ENCODE results near the gene AADACL4.

The AADACL4 gene

DNA sequence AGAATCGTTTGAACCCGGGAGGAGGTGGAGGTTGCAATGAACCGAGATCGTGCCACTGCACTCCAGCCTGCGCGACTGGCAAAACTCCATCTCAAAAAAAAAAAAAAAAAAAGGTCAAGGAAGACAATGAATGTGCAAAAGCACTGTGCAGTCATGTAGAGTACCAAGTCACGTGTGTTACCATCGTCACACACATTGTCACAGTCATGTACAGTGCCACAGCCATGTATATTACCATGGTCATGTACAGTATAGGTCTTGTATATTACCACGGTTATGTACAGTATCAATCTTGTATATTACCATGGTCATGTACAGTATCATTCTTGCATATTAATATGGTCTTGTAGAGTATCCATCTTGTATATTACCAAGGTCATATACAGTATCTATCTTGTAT lies 38.9 kb upstream of the AADACL4 start:
- H3K27me3 Mint-ChIP-seq = no peaks in the 10 kb centered on the region
- peaks cover 3% of the 10 kb centered on the region for H3K9me3 Mint-ChIP-seq
- peaks cover 78% of the 10 kb centered on the region for H3K4me1 Mint-ChIP-seq (ENCODE audit: low read depth)
- H3K4me3 Mint-ChIP-seq = no peak overlapping the region
- H3K27ac Mint-ChIP-seq = no peak overlapping the region
- peaks cover 68% of the 10 kb centered on the region for H3K36me3 Mint-ChIP-seq (ENCODE audit: low read depth)

GRCh38 chr1:12607263-12607662 lies 36.6 kb upstream of the AADACL4 start:
- peaks cover 3% of the 10 kb centered on the region for H3K9me3 Mint-ChIP-seq
- H3K36me3 Mint-ChIP-seq (ENCODE audit: low read depth) = peaks cover 79% of the 10 kb centered on the region
- no peaks in the 10 kb centered on the region for H3K27me3 Mint-ChIP-seq
- peaks cover 73% of the 10 kb centered on the region for H3K4me1 Mint-ChIP-seq (ENCODE audit: low read depth)
- H3K27ac Mint-ChIP-seq = no peak overlapping the region
- H3K4me3 Mint-ChIP-seq = no peak overlapping the region

- peaks cover 3% of the 10 kb centered on the region for H3K9me3 Mint-ChIP-seq
- H3K27me3 Mint-ChIP-seq = no peaks in the 10 kb centered on the region
- no peak overlapping the region for H3K4me3 Mint-ChIP-seq
- peaks cover 73% of the 10 kb centered on the region for H3K4me1 Mint-ChIP-seq (ENCODE audit: low read depth)
- H3K27ac Mint-ChIP-seq = no peak overlapping the region
- H3K36me3 Mint-ChIP-seq (ENCODE audit: low read depth) = peaks cover 85% of the 10 kb centered on the region
These were observed 35.5 kb upstream of the AADACL4 start for GRCh38 chr1:12608311-12608957.

DNA sequence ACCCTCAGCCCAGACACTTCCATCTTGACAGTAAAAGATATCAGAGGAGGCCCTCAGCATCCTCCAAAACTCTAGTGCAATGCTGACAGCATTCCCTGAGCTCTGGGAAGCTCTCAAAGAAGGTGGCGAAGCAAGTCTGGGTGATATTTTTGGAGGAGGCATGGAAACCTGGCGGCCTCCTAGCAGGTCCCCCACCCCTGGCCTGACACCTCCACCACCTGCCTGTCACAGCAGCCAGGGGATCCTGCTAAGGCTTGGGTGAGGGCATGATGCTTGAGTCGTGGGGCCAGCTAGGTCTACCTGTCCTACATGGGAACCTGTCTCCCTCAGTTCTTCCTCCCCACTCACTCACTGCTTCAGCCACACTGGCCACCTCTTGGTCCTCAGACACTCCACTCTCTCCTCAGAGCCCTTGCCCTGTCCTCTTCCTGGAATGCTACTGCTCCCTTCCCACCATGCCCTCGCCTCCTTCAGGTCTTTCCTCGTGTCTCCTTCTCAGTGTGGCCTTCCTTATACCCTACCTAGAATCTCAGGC lies 34.3 kb upstream of the AADACL4 start:
- Mint-ChIP-seq H3K27ac (peak overlapping the region; percentile 41), H3K4me1 (ENCODE audit: low read depth) (peaks cover 71% of the 10 kb centered on the region), H3K9me3 (peaks cover 3% of the 10 kb centered on the region), H3K36me3 (ENCODE audit: low read depth) (peaks cover 87% of the 10 kb centered on the region), H3K27me3 (no peaks in the 10 kb centered on the region), H3K4me3 (no peak overlapping the region)

- Mint-ChIP-seq H3K4me3 (no peak overlapping the region), H3K27ac (no peak overlapping the region), H3K9me3 (peaks cover 3% of the 10 kb centered on the region), H3K36me3 (ENCODE audit: low read depth) (peaks cover 94% of the 10 kb centered on the region), H3K27me3 (no peaks in the 10 kb centered on the region), H3K4me1 (ENCODE audit: low read depth) (peaks cover 72% of the 10 kb centered on the region)
These were observed 33.5 kb upstream of the AADACL4 start for GRCh38 chr1:12610305-12610935.

DNA sequence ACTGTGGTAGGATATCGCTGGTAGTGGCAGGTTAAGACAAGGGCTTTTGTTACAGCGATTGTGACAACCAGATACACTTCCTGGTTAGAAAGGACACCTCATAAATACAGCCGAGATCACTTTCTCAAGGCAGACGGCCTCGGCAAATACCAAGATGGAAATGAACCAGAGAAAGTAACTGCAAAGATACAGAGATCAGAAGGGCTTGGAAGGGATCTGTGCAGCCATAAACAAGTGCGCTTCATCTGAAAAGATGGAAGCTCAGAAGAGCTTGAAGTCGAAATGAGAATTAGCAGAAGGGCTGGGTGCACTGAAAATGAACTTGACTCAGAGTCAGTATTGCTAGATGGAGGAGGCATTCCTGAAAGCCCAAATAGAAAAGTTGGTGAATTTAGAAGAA lies 32.9 kb upstream of the AADACL4 start:
- H3K36me3 Mint-ChIP-seq (ENCODE audit: low read depth) = peaks cover 94% of the 10 kb centered on the region
- peaks cover 3% of the 10 kb centered on the region for H3K9me3 Mint-ChIP-seq
- no peak overlapping the region for H3K4me3 Mint-ChIP-seq
- peaks cover 72% of the 10 kb centered on the region for H3K4me1 Mint-ChIP-seq (ENCODE audit: low read depth)
- H3K27ac Mint-ChIP-seq = no peak overlapping the region
- no peaks in the 10 kb centered on the region for H3K27me3 Mint-ChIP-seq

DNA sequence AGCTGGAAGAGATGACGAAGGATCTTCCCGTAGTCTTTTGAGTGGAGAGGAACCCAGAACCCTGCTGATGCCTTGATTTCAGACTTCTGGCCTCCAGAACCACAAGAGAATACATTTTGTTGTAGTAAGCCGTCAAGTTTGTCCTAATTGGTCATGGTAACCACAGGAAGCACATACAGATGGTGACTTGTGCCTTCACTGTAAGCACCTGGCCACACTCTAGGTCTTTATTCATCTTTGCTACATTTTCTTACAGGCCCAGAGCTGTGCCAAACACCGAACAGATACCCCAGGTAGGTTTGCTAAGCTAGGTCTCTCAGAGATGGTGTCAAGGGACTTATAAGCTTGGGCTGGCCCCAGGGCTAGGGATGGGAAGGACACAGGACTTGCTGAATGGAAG lies 30.7 kb upstream of the AADACL4 start:
- Mint-ChIP-seq H3K36me3 (ENCODE audit: low read depth) (peaks cover 83% of the 10 kb centered on the region), H3K27me3 (no peaks in the 10 kb centered on the region), H3K4me1 (ENCODE audit: low read depth) (peaks cover 71% of the 10 kb centered on the region), H3K4me3 (peak overlapping the region; percentile 20), H3K9me3 (peaks cover under 1% of the 10 kb centered on the region), H3K27ac (no peak overlapping the region)

- no peaks in the 10 kb centered on the region for H3K27me3 Mint-ChIP-seq
- peak overlapping the region; percentile 95 for H3K27ac Mint-ChIP-seq
- H3K36me3 Mint-ChIP-seq (ENCODE audit: low read depth) = peaks cover 69% of the 10 kb centered on the region
- peak overlapping the region; percentile 99 for H3K4me3 Mint-ChIP-seq
- no peaks in the 10 kb centered on the region for H3K9me3 Mint-ChIP-seq
- peaks cover 71% of the 10 kb centered on the region for H3K4me1 Mint-ChIP-seq (ENCODE audit: low read depth)
These were observed 29.3 kb upstream of the AADACL4 start for GRCh38 chr1:12614402-12615158.

DNA sequence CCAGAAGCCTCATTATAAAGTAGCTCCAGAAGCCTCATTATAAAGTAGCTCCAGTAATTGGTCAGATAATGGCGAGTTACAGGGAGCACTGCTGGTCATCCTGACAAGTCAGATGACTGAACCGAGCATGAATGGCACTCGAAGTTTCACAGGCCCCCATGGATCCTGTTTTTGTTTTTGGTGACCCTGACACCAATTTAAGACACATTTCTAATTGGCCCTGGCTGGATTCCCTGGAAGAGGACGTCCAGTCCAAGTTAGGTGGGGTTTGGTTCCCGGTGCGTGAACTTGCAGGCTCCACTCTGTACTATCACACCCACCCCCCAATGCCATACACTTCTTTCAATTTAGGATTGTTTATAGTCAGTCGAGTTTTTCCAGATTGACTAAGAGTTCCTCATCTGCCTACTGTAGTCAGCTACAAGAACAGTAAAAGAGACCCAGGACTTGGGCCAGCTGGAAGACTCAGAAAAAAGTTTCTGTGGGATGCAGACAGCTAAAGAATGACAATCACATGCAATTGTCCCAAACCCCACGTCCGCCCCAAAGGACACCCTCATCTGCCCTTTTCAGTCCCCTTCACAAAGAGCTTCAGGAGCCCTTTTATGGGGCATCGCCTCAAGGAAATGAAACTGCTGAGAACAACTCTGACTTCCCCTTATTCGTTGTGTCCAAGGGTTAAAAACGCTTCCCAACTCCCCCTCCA lies 28.6 kb upstream of the AADACL4 start:
- H3K9me3 Mint-ChIP-seq = no peaks in the 10 kb centered on the region
- H3K4me3 Mint-ChIP-seq = peak overlapping the region; percentile 99
- H3K4me1 Mint-ChIP-seq (ENCODE audit: low read depth) = peaks cover 77% of the 10 kb centered on the region

DNA sequence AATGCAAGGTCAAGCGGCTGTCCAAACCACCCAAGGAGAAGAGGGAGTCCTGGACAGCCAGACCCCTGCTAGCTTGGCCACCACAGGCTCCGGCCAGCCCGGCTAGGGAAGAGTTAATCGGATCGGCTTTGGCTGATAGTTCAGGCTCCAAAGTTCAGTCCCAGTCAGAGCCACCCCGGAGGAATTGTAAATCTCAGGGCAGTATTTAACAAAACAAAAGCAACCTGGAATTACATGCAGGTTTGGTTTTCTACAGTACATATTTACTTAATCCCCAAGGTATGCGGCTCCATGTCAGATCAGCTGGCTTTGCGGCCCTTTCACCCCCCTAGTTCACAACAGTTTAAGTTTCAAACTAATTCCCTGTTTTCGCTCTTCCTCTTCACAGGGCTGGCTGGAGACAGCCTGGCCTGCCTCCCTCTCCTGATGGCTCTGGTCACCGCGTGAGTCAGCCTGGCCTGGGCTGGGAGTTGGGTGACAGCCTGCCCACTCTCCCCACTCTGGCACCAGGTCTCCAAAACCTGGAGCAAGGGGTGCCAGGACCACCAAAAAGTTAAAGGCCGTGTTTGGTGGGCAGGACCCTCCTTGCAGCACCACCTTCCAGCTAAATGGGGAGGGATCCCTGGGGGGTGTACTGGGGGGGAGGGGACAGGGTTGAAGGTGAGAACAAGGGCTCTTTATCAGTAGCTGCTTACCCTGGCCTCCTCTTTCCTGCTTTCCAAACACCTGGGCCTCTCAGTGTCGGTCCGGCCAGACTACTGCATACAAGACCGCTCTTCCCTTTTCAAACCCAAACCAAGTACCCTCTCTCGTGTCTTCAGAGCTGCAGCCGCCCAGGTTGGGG lies 27.8 kb upstream of the AADACL4 start:
- H3K27me3 Mint-ChIP-seq = no peaks in the 10 kb centered on the region
- H3K36me3 Mint-ChIP-seq (ENCODE audit: low read depth) = peaks cover 56% of the 10 kb centered on the region
- peak overlapping the region; percentile 95 for H3K27ac Mint-ChIP-seq
- peaks cover 76% of the 10 kb centered on the region for H3K4me1 Mint-ChIP-seq (ENCODE audit: low read depth)
- H3K4me3 Mint-ChIP-seq = peak overlapping the region; percentile 99
- H3K9me3 Mint-ChIP-seq = no peaks in the 10 kb centered on the region

More for the DNA sequence above, 28.6 kb upstream of the AADACL4 start:
- Mint-ChIP-seq H3K27ac (peak overlapping the region; percentile 95), H3K36me3 (ENCODE audit: low read depth) (peaks cover 63% of the 10 kb centered on the region), H3K27me3 (no peaks in the 10 kb centered on the region)

DNA sequence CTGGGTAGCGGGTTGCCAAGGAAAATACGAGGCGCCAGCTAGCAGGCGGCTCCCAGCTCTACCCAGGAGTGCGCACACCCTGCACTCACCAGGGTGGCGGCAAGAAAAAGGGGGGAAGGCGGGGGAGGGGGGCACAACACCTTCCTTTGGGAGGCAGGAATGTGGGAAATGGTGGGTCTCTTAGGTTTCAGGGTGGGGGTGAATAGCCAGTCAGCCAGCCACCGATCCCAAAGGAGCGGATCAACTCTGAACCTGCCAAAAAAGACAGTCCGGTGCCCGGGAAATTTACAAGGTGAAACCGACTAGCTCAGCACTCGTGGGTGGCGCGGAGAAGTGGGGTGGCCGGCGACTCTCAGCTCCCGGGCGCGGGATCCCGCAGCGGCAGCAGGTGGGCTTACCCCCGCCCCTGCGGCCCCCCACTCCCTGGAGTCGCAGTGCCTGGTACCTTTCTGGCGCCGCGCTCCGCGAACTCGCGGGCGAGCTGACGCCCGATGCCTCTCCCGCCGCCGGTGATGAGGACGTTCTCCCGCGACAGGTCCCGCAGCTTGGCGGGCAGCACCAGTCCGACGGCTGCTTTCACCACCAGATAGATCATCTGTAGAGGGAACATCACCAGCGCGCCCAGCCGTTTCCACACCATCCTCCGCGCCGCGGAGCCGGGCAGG lies 27.0 kb upstream of the AADACL4 start:
- Mint-ChIP-seq H3K27ac (peak overlapping the region; percentile 98), H3K36me3 (ENCODE audit: low read depth) (peaks cover 49% of the 10 kb centered on the region), H3K4me3 (peak overlapping the region; percentile 99), H3K4me1 (ENCODE audit: low read depth) (peaks cover 72% of the 10 kb centered on the region), H3K9me3 (no peaks in the 10 kb centered on the region), H3K27me3 (no peaks in the 10 kb centered on the region)

GRCh38 chr1:12617511-12617900 lies 26.4 kb upstream of the AADACL4 start:
- Mint-ChIP-seq H3K9me3 (no peaks in the 10 kb centered on the region), H3K4me3 (peak overlapping the region; percentile 99), H3K4me1 (ENCODE audit: low read depth) (peaks cover 74% of the 10 kb centered on the region), H3K36me3 (ENCODE audit: low read depth) (peaks cover 44% of the 10 kb centered on the region), H3K27me3 (no peaks in the 10 kb centered on the region), H3K27ac (peak overlapping the region; percentile 98)

DNA sequence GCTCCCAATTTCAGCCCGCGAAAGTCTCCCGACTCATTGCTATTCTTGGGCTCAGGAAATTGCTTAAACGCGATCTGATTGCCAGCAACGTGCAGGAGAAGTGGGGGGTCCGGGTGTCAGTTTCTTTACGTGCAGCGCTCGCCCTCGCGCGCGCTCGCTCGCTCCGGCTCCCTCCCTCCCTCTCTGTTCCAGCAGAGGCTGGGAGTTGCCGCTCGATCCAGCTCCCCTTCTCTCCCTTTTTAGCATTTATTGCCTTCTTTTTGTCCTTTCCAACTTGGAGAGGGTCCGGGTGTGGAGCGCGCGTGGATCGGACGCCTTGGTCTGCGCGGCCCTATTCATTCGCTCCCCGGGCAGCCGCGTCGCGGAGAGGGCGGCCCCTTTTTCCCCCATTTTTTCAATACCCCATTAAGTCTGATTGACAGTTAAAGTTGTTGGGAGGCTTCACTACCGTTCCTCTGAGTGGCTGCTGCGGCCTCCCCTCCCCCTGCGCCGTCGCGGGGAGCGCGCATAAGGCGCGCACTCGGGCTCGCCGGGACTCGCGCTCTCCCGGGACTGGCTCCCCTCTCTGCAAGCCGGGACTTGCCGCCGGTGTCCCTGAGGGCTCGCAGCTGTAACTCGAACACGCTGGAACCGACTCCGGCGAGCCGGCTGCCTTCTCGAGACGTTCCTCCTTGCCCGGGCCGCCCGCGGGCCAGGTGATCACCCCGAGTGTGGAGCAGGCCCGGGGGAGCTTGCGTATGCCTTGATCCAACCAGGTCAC lies 25.8 kb upstream of the AADACL4 start, which contains the start of gene DHRS3:
DHRS3 (minus strand) TSS at position 310 of the 760 bp plus-strand sequence. CDS start 862 bp downstream, outside the sequence.
- peak within 1 kb of the TSS; percentile 98 for H3K27ac Mint-ChIP-seq
- peaks cover 74% of the 10 kb centered on the region for H3K4me1 Mint-ChIP-seq (ENCODE audit: low read depth)
- H3K27me3 Mint-ChIP-seq = no peaks in the 10 kb centered on the region
- peak within 1 kb of the TSS; percentile 99 for H3K4me3 Mint-ChIP-seq
- peaks cover 38% of the 10 kb centered on the region for H3K36me3 Mint-ChIP-seq (ENCODE audit: low read depth)
- no peaks in the 10 kb centered on the region for H3K9me3 Mint-ChIP-seq

Measured in stimulated activated naive CD8-positive, alpha-beta T cell treated with anti-CD3 and anti-CD28 coated beads, Interleukin-15, Interleukin-2, amounts not matched to agents 100 ng/mL and 50 ng/mL, for 24 hours (primary cell).